Testis (tissue), 2 donors: Measurements from ENCODE around the gene MARCHF5.

Source experiments
- POLR2A ChIP-seq: fragments of 450-650 bp; IDR thresholded peaks from one replicate; pipeline ENCODE4 v1.6.1; 2017; ENCODE audit warnings: antibody characterized with exemption, mild to moderate bottlenecking, moderate library complexity
- TF ChIP-seq, protein P1 (sequence below), 3 experiments: fragments of 450-650 bp in 2 of 3; fragments of 200-600 bp in 1 of 3; sonication (generic) in 1 of 3; IDR thresholded peaks; one replicate each; pipeline ENCODE4 v1.5.1; 2016 to 2019; ENCODE audit warnings: antibody characterized with exemption in 3 of 3, mild to moderate bottlenecking in 2 of 3, moderate library complexity in 1 of 3

DNA sequence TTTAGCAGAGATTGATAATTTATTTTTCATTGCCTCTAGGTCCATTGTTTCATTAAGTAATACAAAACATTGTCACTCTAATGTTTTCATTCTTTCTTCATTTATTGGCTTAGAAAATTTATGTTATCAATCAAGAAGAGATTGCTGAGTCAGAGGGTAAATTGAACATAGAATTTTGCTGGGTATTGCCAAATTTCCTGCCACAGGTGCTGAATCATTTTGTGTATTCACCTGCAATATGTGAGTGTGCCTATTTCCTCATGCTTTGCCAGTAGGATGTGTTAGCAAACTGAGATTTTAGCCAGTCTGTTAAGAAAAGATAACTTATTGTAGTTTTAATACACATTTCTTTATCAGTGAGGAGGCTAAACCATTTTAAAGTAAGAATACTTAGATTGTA, 38.0 kb downstream of the MARCHF5 start:
- TF ChIP-seq, protein P1, sequence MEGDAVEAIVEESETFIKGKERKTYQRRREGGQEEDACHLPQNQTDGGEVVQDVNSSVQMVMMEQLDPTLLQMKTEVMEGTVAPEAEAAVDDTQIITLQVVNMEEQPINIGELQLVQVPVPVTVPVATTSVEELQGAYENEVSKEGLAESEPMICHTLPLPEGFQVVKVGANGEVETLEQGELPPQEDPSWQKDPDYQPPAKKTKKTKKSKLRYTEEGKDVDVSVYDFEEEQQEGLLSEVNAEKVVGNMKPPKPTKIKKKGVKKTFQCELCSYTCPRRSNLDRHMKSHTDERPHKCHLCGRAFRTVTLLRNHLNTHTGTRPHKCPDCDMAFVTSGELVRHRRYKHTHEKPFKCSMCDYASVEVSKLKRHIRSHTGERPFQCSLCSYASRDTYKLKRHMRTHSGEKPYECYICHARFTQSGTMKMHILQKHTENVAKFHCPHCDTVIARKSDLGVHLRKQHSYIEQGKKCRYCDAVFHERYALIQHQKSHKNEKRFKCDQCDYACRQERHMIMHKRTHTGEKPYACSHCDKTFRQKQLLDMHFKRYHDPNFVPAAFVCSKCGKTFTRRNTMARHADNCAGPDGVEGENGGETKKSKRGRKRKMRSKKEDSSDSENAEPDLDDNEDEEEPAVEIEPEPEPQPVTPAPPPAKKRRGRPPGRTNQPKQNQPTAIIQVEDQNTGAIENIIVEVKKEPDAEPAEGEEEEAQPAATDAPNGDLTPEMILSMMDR (IDR thresholded peaks at IDR 0.05): no peak
- no peak for TF ChIP-seq POLR2A
